ENCODE measurements around the gene SEC61A2.

The SEC61A2 gene

GRCh38 chr10:12180221-12180974, 50.9 kb downstream of the SEC61A2 start:
- TF ChIP-seq POLR2AphosphoS5 (IDR thresholded peaks at IDR 0.05; ENCODE audit: low read depth, low read length) (no peak), REST (IDR thresholded peaks at IDR 0.05; ENCODE audit: insufficient read depth in 1 of 2, low read depth in 2 of 2, low read length in 2 of 2) (no peak), SIN3A (IDR thresholded peaks at IDR 0.05; ENCODE audit: borderline replicate concordance, insufficient read depth, low read length) (no peak), TAF1 (IDR thresholded peaks at IDR 0.05; ENCODE audit: borderline replicate concordance, insufficient read depth, low read length) (no peak), FOXP2 (optimal IDR thresholded peaks at IDR 0.05; ENCODE audit: borderline replicate concordance, extremely low read depth, extremely low read length, insufficient read depth) (no peak)

GRCh38 chr10:12181065-12181775, 51.7 kb downstream of the SEC61A2 start:
- no peak for TF ChIP-seq TAF1 (IDR thresholded peaks at IDR 0.05; ENCODE audit: borderline replicate concordance, insufficient read depth, low read length)
- no peak for TF ChIP-seq REST (IDR thresholded peaks at IDR 0.05; ENCODE audit: insufficient read depth in 1 of 2, low read depth in 2 of 2, low read length in 2 of 2)

GRCh38 chr10:12184165-12184564, 54.7 kb downstream of the SEC61A2 start:
- TF ChIP-seq POLR2AphosphoS5 (IDR thresholded peaks at IDR 0.05; ENCODE audit: low read depth, low read length), result no peak
- no peak for TF ChIP-seq SIN3A (IDR thresholded peaks at IDR 0.05; ENCODE audit: borderline replicate concordance, insufficient read depth, low read length)
- no peak for TF ChIP-seq FOXP2 (optimal IDR thresholded peaks at IDR 0.05; ENCODE audit: borderline replicate concordance, extremely low read depth, extremely low read length, insufficient read depth)
- TF ChIP-seq REST (IDR thresholded peaks at IDR 0.05; ENCODE audit: insufficient read depth in 1 of 2, low read depth in 2 of 2, low read length in 2 of 2), result no peak
- no peak for TF ChIP-seq TAF1 (IDR thresholded peaks at IDR 0.05; ENCODE audit: borderline replicate concordance, insufficient read depth, low read length)

- TF ChIP-seq TAF1 (IDR thresholded peaks at IDR 0.05; ENCODE audit: borderline replicate concordance, insufficient read depth, low read length) (no peak), REST (IDR thresholded peaks at IDR 0.05; ENCODE audit: insufficient read depth in 1 of 2, low read depth in 2 of 2, low read length in 2 of 2) (no peak), SIN3A (IDR thresholded peaks at IDR 0.05; ENCODE audit: borderline replicate concordance, insufficient read depth, low read length) (no peak), POLR2AphosphoS5 (IDR thresholded peaks at IDR 0.05; ENCODE audit: low read depth, low read length) (no peak), FOXP2 (optimal IDR thresholded peaks at IDR 0.05; ENCODE audit: borderline replicate concordance, extremely low read depth, extremely low read length, insufficient read depth) (no peak)
Observed at GRCh38 chr10:12186323-12186722, 56.8 kb downstream of the SEC61A2 start.
